ENCODE data around the gene ZFX. TPM values are rescaled to one million over a fixed set of nuclear protein-coding genes. Genes with fewer than 3 reads are reported as not detected.

ZFX gene
- total and polyA plus RNA-seq, 2 of the 8 experiments (the other 6 are each of a cell fraction or from before 2014, with no cell fraction given) = 2.8 to 22.0 TPM

DNA sequence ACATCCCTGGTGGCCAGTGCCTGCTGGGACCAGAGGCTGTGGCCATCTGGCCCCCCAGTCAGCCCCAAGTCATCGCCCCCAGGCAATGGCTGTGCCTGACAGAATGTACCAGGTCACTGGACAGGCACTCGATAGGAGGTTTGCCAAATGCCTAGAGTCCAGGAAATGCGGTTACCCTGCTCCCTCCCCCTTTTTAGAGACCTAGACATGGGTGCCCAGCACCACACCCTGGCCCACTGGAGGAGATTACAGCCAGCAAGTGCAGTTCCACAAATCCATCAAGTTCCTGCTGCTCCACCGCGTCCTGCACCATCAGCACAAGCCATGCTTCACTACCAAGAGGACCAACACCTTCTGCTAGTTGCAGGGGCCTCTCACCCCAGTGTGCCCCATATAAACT is 16.2 kb upstream of the ZFX start:
- Histone ChIP-seq H3K79me1 (ENCODE audit: low read depth, low read length) (no peaks in the 10 kb centered on the region), H3K14ac (ENCODE audit: insufficient read length) (no peak overlapping the region), H3K79me2 (ENCODE audit: control insufficient read depth in 1 of 2, insufficient read depth in 2 of 2, low read length in 2 of 2) (no peaks in the 10 kb centered on the region), H3K4me1 (replicated peaks in 1 of 4; ENCODE audit: control insufficient read depth in 3 of 4, insufficient read depth in 4 of 4, low read length in 3 of 4) (peaks cover 0 to 3% (median 0%) of the 10 kb centered on the region in 4 experiments; a peak in 1 of 7 replicates), H2BK20ac (ENCODE audit: low read length) (no peak overlapping the region), H3K4ac (replicated peaks; ENCODE audit: insufficient read length, low read depth, low read length) (no peak overlapping the region), H3K36me3 (ENCODE audit: control insufficient read depth in 2 of 4, insufficient read depth in 4 of 4, low read length in 3 of 4) (no peaks in the 10 kb centered on the region), H2BK5ac (ENCODE audit: low read depth, low read length) (no peak overlapping the region), H3K4me2 (ENCODE audit: insufficient read depth in 1 of 2, low read depth in 2 of 2, low read length in 2 of 2) (no peak overlapping the region), H3K23ac (ENCODE audit: insufficient read length) (no peak overlapping the region), H3K9me3 (ENCODE audit: insufficient read depth in 2 of 2, low read depth in 1 of 2, low read length in 1 of 2) (no peaks in the 10 kb centered on the region), H4K8ac (ENCODE audit: extremely low read depth, insufficient read depth, low read length) (no peak overlapping the region), H4K91ac (replicated peaks; ENCODE audit: insufficient read length, low read length) (no peak overlapping the region), H3K27me3 (replicated peaks in 1 of 4; ENCODE audit: control insufficient read depth in 3 of 4, extremely low read depth in 1 of 4, insufficient read depth in 3 of 4, low read length in 3 of 4) (no peaks in the 10 kb centered on the region), H3K4me3 (ENCODE audit: extremely low read depth in 1 of 4, insufficient read depth in 2 of 4, low read depth in 3 of 4, low read length in 4 of 4) (no peak overlapping the region), H2BK12ac (ENCODE audit: low read depth, low read length) (no peak overlapping the region), H2BK120ac (replicated peaks; ENCODE audit: low read depth, low read length) (no peak overlapping the region), H4K5ac (ENCODE audit: insufficient read length, low read depth, low read length) (no peak overlapping the region), H3K9ac (replicated peaks in 1 of 4; ENCODE audit: extremely low read depth in 1 of 4, low read depth in 3 of 4, low read length in 3 of 4) (no peak overlapping the region), H2AFZ (ENCODE audit: low read length) (no peak overlapping the region), H3K56ac (replicated peaks; ENCODE audit: insufficient read length, low read depth, low read length) (no peak overlapping the region), H2BK15ac (ENCODE audit: low read length) (no peak overlapping the region; the same call in 1 of the 2 replicates), H4K20me1 (replicated peaks in 1 of 2; ENCODE audit: control insufficient read depth in 1 of 2, insufficient read depth in 2 of 2, low read length in 2 of 2) (no peaks in the 10 kb centered on the region), H3K27ac (ENCODE audit: low read depth, low read length) (no peak overlapping the region), H3K18ac (ENCODE audit: extremely low read depth, low read length) (no peak overlapping the region), H3K23me2 (ENCODE audit: low read depth, low read length) (no peaks in the 10 kb centered on the region), H2AK5ac (ENCODE audit: low read depth, low read length) (no peak overlapping the region)
- no peak for DNase-seq (ENCODE audit: low read depth in 1 of 2, low spot score in 2 of 2)
- CTCF ChIA-PET (ENCODE audit: partially characterized antibody) = no interaction called here
- FAIRE-seq = no peak
- 100% methylated on average over 1 of the region's 5 CpGs; no CpG with 5 or more reads in 1 of the 2 experiments for WGBS, 2 experiments (ENCODE audit: extremely low coverage in 1 of 2, insufficient coverage in 1 of 2, insufficient read length in 1 of 2, insufficient replicate concordance in 2 of 2, low coverage in 1 of 2, low lambda C conversion rate in 2 of 2, missing lambda C conversion rate in 1 of 2)
- POLR2A ChIA-PET (ENCODE audit: partially characterized antibody) = no interaction called here
- TF ChIP-seq CTBP2 (IDR thresholded peaks at IDR 0.05; ENCODE audit: borderline replicate concordance, insufficient read depth, insufficient read length, low read length) = no peak
- TF ChIP-seq KDM5A (IDR thresholded peaks at IDR 0.05; ENCODE audit: low read length) = no peak
- TF ChIP-seq TAF7 (optimal IDR thresholded peaks at IDR 0.05; ENCODE audit: borderline replicate concordance, low read depth, low read length) = no peak
- TF ChIP-seq SIRT6 (IDR thresholded peaks at IDR 0.05; ENCODE audit: low read length) = no peak
- no peak for TF ChIP-seq SP1 (IDR thresholded peaks at IDR 0.05; ENCODE audit: low read depth, low read length)
- TF ChIP-seq, protein P1, sequence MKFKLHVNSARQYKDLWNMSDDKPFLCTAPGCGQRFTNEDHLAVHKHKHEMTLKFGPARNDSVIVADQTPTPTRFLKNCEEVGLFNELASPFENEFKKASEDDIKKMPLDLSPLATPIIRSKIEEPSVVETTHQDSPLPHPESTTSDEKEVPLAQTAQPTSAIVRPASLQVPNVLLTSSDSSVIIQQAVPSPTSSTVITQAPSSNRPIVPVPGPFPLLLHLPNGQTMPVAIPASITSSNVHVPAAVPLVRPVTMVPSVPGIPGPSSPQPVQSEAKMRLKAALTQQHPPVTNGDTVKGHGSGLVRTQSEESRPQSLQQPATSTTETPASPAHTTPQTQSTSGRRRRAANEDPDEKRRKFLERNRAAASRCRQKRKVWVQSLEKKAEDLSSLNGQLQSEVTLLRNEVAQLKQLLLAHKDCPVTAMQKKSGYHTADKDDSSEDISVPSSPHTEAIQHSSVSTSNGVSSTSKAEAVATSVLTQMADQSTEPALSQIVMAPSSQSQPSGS (IDR thresholded peaks at IDR 0.05; ENCODE audit: low read length) = no peak
- no peak for TF ChIP-seq EP300 (IDR thresholded peaks at IDR 0.05; ENCODE audit: borderline replicate concordance in 1 of 2, low read depth in 2 of 2, low read length in 2 of 2)
- no peak for TF ChIP-seq CHD2 (IDR thresholded peaks at IDR 0.05; ENCODE audit: low read length)
- no peak for TF ChIP-seq TAF1 (IDR thresholded peaks at IDR 0.05; ENCODE audit: low read depth, low read length)
- no peak for TF ChIP-seq HDAC2 (IDR thresholded peaks at IDR 0.05; ENCODE audit: borderline replicate concordance in 1 of 2, low read depth in 2 of 2, low read length in 2 of 2)
- no peak for TF ChIP-seq KDM4A (IDR thresholded peaks at IDR 0.05; ENCODE audit: low read depth, low read length, severe bottlenecking)
- TF ChIP-seq NRF1 (IDR thresholded peaks at IDR 0.05; ENCODE audit: low read depth, low read length) = no peak
- TF ChIP-seq SIX5 (IDR thresholded peaks at IDR 0.05; ENCODE audit: low read depth, low read length) = no peak

Measured in H1 (cell line).